ENCODE data around the gene MTG2. TPM values are rescaled to one million over a fixed set of nuclear protein-coding genes. Genes with fewer than 3 reads are reported as not detected.

Gene MTG2
- total and polyA plus RNA-seq, 2 of the 13 experiments (the other 11 are each of a cell fraction or from before 2014, with no cell fraction given): 20.4 to 37.8 TPM

DNA sequence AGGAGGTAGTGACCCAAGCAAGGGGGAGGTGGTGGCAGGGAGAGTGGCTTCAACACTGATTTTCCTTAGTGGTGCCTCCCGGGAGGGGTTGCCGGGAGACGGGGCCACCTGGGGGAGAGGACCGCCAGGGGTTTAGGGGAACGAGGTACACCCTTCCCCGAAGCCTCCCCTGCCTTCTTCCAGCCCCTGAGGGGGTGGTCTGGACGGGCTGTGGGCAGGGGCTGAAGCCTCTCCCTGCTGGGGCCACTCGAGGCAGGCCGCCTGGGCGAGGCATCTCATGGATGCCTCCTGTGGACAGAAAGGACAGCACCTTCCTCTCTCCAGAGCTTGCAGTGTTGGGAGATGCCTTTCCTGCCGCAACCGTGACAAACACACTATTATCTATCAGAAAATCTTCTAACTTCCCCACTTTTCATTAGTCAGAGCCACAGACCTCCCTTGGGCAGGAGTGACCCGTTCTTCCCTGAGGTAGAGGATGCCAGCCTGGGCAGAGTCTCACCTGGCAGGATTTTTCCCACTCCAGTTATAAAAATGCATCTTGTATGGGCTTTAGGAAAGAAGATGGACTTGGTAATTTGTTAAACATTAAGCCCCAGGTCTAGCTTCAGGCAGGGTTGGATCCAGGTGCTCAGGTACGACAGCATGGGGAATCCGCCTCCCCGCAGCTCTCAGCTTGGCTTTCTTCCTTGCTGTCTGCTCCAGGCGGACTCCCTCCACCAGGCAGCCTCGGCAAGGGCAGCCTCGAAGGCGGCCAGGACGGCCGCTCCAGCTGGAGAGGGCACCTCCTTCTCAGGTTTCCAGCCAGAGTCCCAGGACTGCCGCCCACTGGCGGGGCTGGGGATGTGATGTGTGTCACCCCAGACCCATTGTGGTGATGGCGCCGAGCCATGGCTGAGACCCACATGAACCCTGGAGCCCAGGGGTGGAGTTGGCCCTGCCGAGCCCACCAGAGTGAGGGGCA lies 26.2 kb downstream of the MTG2 start (continued):
- TF ChIP-seq MXI1 (IDR thresholded peaks at IDR 0.05; ENCODE audit: borderline replicate concordance, low read depth, low read length) (no peak), JARID2 (CRISPR knock-in tag; IDR thresholded peaks at IDR 0.05; ENCODE audit: insufficient replicate concordance) (no peak), ZNF17 (CRISPR knock-in tag; IDR thresholded peaks at IDR 0.05) (no peak), FOSL1 (CRISPR knock-in tag; IDR thresholded peaks at IDR 0.05; ENCODE audit: borderline replicate concordance) (no peak), ZNF790 (CRISPR knock-in tag; IDR thresholded peaks at IDR 0.05; ENCODE audit: borderline replicate concordance) (no peak), THYN1 (CRISPR knock-in tag; IDR thresholded peaks at IDR 0.05; ENCODE audit: borderline replicate concordance, low read depth) (no peak), ZNF670 (CRISPR knock-in tag; IDR thresholded peaks at IDR 0.05; ENCODE audit: borderline replicate concordance) (no peak), POLR2AphosphoS2 (IDR thresholded peaks at IDR 0.05; ENCODE audit: low read depth, low read length) (no peak), NAIF1 (CRISPR knock-in tag; IDR thresholded peaks at IDR 0.05; ENCODE audit: borderline replicate concordance) (no peak), KDM3A (CRISPR knock-in tag; IDR thresholded peaks at IDR 0.05; ENCODE audit: low read depth) (no peak), ESRRA (CRISPR knock-in tag; IDR thresholded peaks at IDR 0.05; ENCODE audit: low read depth) (no peak), TBX2 (CRISPR knock-in tag; IDR thresholded peaks at IDR 0.05; ENCODE audit: borderline replicate concordance) (no peak), SMC3 (IDR thresholded peaks at IDR 0.05; ENCODE audit: low read length) (peak; percentile 22; the same call in 1 of the 2 replicates), ZNF883 (CRISPR knock-in tag; IDR thresholded peaks at IDR 0.05; ENCODE audit: not compliant biosample characterization) (no peak), GABPB1 (CRISPR knock-in tag; IDR thresholded peaks at IDR 0.05) (no peak; the same call in 1 of the 2 replicates), ZNF496 (CRISPR knock-in tag; IDR thresholded peaks at IDR 0.05; ENCODE audit: insufficient replicate concordance) (no peak)
- TF ChIP-seq, protein P1, sequence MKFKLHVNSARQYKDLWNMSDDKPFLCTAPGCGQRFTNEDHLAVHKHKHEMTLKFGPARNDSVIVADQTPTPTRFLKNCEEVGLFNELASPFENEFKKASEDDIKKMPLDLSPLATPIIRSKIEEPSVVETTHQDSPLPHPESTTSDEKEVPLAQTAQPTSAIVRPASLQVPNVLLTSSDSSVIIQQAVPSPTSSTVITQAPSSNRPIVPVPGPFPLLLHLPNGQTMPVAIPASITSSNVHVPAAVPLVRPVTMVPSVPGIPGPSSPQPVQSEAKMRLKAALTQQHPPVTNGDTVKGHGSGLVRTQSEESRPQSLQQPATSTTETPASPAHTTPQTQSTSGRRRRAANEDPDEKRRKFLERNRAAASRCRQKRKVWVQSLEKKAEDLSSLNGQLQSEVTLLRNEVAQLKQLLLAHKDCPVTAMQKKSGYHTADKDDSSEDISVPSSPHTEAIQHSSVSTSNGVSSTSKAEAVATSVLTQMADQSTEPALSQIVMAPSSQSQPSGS (CRISPR knock-in tag; IDR thresholded peaks at IDR 0.05): no peak
- TF ChIP-seq, protein P2, sequence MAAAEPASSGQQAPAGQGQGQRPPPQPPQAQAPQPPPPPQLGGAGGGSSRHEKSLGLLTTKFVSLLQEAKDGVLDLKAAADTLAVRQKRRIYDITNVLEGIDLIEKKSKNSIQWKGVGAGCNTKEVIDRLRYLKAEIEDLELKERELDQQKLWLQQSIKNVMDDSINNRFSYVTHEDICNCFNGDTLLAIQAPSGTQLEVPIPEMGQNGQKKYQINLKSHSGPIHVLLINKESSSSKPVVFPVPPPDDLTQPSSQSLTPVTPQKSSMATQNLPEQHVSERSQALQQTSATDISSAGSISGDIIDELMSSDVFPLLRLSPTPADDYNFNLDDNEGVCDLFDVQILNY (CRISPR knock-in tag; conservative IDR thresholded peaks at IDR 0.05): no peak
- TF ChIP-seq, protein P3, sequence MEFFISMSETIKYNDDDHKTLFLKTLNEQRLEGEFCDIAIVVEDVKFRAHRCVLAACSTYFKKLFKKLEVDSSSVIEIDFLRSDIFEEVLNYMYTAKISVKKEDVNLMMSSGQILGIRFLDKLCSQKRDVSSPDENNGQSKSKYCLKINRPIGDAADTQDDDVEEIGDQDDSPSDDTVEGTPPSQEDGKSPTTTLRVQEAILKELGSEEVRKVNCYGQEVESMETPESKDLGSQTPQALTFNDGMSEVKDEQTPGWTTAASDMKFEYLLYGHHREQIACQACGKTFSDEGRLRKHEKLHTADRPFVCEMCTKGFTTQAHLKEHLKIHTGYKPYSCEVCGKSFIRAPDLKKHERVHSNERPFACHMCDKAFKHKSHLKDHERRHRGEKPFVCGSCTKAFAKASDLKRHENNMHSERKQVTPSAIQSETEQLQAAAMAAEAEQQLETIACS (CRISPR knock-in tag; IDR thresholded peaks at IDR 0.05): no peak
- TF ChIP-seq, protein P4, sequence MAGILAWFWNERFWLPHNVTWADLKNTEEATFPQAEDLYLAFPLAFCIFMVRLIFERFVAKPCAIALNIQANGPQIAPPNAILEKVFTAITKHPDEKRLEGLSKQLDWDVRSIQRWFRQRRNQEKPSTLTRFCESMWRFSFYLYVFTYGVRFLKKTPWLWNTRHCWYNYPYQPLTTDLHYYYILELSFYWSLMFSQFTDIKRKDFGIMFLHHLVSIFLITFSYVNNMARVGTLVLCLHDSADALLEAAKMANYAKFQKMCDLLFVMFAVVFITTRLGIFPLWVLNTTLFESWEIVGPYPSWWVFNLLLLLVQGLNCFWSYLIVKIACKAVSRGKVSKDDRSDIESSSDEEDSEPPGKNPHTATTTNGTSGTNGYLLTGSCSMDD (CRISPR knock-in tag; IDR thresholded peaks at IDR 0.05): no peak
- TF ChIP-seq, protein P5, sequence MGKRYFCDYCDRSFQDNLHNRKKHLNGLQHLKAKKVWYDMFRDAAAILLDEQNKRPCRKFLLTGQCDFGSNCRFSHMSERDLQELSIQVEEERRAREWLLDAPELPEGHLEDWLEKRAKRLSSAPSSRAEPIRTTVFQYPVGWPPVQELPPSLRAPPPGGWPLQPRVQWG (CRISPR knock-in tag; IDR thresholded peaks at IDR 0.05; ENCODE audit: borderline replicate concordance, low read depth): no peak
- TF ChIP-seq, protein P6, sequence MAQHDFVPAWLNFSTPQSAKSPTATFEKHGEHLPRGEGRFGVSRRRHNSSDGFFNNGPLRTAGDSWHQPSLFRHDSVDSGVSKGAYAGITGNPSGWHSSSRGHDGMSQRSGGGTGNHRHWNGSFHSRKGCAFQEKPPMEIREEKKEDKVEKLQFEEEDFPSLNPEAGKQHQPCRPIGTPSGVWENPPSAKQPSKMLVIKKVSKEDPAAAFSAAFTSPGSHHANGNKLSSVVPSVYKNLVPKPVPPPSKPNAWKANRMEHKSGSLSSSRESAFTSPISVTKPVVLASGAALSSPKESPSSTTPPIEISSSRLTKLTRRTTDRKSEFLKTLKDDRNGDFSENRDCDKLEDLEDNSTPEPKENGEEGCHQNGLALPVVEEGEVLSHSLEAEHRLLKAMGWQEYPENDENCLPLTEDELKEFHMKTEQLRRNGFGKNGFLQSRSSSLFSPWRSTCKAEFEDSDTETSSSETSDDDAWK (CRISPR knock-in tag; IDR thresholded peaks at IDR 0.05): no peak

Measured in HepG2 (cell line).